ENCODE results near the gene HOXB9. TPM values are rescaled to one million over a fixed set of nuclear protein-coding genes. Genes with fewer than 3 reads are reported as not detected.

The HOXB9 gene
- total RNA-seq, 6 experiments from 2014 or later: not detected

- TF ChIP-seq, protein P1, sequence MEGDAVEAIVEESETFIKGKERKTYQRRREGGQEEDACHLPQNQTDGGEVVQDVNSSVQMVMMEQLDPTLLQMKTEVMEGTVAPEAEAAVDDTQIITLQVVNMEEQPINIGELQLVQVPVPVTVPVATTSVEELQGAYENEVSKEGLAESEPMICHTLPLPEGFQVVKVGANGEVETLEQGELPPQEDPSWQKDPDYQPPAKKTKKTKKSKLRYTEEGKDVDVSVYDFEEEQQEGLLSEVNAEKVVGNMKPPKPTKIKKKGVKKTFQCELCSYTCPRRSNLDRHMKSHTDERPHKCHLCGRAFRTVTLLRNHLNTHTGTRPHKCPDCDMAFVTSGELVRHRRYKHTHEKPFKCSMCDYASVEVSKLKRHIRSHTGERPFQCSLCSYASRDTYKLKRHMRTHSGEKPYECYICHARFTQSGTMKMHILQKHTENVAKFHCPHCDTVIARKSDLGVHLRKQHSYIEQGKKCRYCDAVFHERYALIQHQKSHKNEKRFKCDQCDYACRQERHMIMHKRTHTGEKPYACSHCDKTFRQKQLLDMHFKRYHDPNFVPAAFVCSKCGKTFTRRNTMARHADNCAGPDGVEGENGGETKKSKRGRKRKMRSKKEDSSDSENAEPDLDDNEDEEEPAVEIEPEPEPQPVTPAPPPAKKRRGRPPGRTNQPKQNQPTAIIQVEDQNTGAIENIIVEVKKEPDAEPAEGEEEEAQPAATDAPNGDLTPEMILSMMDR (IDR thresholded peaks at IDR 0.05): no peak
- peaks cover 77% of the 10 kb centered on the region for H3K27me3 Mint-ChIP-seq (ENCODE audit: insufficient read depth)
- no peak for DNase-seq
- no peak overlapping the region for H3K27ac Mint-ChIP-seq
- H3K4me1 Mint-ChIP-seq (ENCODE audit: low read depth): no peaks in the 10 kb centered on the region
- no peaks in the 10 kb centered on the region for H3K9me3 Mint-ChIP-seq
- no peaks in the 10 kb centered on the region for H3K36me3 Mint-ChIP-seq (ENCODE audit: low read depth)
- H3K4me3 Mint-ChIP-seq: no peak overlapping the region
Observed at GRCh38 chr17:48575673-48576478, 50.3 kb downstream of the HOXB9 start.

DNA sequence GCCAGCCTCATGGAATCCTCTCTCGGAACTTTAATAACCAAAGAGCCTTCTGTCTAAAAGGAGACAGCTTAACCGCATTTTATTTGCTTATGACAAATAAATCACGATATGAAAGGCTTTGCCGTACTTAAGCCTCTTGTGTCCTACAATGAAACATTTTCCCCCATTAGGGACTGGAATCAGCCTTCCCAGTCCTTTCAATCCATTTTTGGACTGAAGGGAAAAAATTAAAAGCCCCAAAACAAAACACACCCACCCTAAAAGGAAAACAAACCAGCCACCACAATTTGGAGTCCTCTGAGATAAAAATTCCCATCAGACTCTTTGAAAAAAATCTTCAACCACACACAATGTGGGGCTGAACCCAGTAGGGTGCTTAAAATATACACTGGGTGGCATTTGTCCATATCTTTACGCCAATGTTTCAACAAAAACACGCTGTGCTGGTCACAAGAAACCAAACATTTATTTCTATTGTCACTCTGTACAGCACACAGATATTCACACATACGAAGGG is 51.0 kb downstream of the HOXB9 start:
- Mint-ChIP-seq H3K36me3 (ENCODE audit: low read depth) (no peaks in the 10 kb centered on the region), H3K9me3 (no peaks in the 10 kb centered on the region), H3K27me3 (ENCODE audit: insufficient read depth) (peaks cover 71% of the 10 kb centered on the region), H3K27ac (no peak overlapping the region), H3K4me1 (ENCODE audit: low read depth) (no peaks in the 10 kb centered on the region), H3K4me3 (no peak overlapping the region)
- TF ChIP-seq, protein P1 (IDR thresholded peaks at IDR 0.05): no peak
- no peak for DNase-seq

DNA sequence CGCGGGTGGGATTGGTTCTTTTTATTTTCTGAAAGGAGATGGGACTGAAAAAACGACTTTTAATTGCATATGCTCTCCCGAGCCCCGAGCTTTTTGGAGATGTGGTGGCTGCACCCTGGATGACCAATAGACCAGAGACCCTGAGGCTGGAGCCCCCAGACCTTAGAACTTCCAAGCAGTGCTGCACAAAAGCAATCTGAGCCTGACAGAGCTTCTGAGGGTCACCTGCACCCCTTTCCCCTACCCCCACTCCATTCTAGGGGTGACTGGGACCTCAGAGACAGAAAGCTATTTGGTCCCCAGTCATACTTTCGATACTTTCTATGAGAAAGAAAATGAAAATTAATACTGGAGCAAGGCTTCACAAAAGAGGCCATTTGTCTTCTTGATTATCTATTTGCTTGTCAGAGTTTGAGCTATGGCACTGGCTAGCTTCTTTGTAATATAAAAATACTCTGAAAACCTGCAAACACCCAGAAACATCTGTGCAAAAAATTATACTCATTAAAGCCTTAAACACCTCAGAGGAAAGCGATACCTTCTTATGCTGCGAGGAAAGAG is 51.6 kb downstream of the HOXB9 start:
- Mint-ChIP-seq H3K4me3 (no peak overlapping the region), H3K4me1 (ENCODE audit: low read depth) (no peaks in the 10 kb centered on the region), H3K27me3 (ENCODE audit: insufficient read depth) (peaks cover 66% of the 10 kb centered on the region), H3K27ac (no peak overlapping the region), H3K36me3 (ENCODE audit: low read depth) (no peaks in the 10 kb centered on the region), H3K9me3 (no peaks in the 10 kb centered on the region)
- no peak for DNase-seq
- TF ChIP-seq, protein P1 (IDR thresholded peaks at IDR 0.05): no peak

DNA sequence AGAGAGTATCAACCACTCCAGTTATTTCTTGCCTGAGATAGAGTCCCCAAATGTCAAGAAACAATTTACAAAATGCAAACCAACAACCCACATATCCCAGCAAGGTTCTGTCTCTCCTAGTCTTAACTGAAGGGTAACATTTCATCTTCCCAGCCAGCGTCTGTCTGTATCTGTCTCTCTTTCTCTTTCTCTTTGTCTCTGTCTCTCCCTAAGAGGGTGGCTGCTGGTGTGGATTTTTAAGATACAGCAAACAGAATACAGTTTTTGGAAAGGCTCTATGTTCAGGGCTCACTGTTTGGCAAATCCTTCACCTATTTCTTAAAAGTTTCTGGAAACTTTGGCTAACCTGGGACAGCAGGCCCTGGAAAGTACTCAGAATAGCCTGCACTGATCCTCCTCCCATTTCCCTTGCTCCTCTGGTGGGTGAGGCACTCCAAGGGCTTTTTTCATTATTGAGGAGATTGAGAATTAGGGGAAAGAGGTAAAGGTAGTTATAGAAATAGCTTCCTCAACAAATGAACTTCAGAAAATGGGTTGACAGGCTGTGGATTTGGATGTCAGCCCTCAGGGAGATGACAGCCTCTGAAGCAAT is 54.2 kb downstream of the HOXB9 start:
- no peak for DNase-seq
- Mint-ChIP-seq H3K27ac (no peak overlapping the region), H3K36me3 (ENCODE audit: low read depth) (no peaks in the 10 kb centered on the region), H3K27me3 (ENCODE audit: insufficient read depth) (peaks cover 46% of the 10 kb centered on the region), H3K4me1 (ENCODE audit: low read depth) (no peaks in the 10 kb centered on the region; the same call in 1 of the 2 replicates), H3K4me3 (no peak overlapping the region), H3K9me3 (no peaks in the 10 kb centered on the region)
- TF ChIP-seq, protein P1 (IDR thresholded peaks at IDR 0.05): no peak

Small RNA genes within 50 kb of the gene (microRNA-seq; reads per million reads assigned to microRNA genes)
- gene MIR196A1: not detected

Other genes with a start within 250 kb of the HOXB9 start
- not detected for gene SKAP1, start 196.1 kb downstream of the HOXB9 start, total RNA-seq (2021; fragmentation: NEBNext Ultra II Directional; extraction: Animal tissue kit (Norgen Biotek cat#: 25700))
- not detected for gene HOXB1, start 95.3 kb downstream of the HOXB9 start, total RNA-seq (2021; fragmentation: NEBNext Ultra II Directional; extraction: Animal tissue kit (Norgen Biotek cat#: 25700))
- not detected for gene HOXB2, start 81.2 kb downstream of the HOXB9 start, total RNA-seq (2021; fragmentation: NEBNext Ultra II Directional; extraction: Animal tissue kit (Norgen Biotek cat#: 25700))
- not detected for gene HOXB4, start 48.0 kb downstream of the HOXB9 start, total RNA-seq (2021; fragmentation: NEBNext Ultra II Directional; extraction: Animal tissue kit (Norgen Biotek cat#: 25700))
- gene HOXB3, start 36.1 kb downstream of the HOXB9 start, total RNA-seq (2021; fragmentation: NEBNext Ultra II Directional; extraction: Animal tissue kit (Norgen Biotek cat#: 25700)): not detected
- not detected for gene HOXB5, start 32.6 kb downstream of the HOXB9 start, total RNA-seq (2021; fragmentation: NEBNext Ultra II Directional; extraction: Animal tissue kit (Norgen Biotek cat#: 25700))
- gene HOXB6, start 21.4 kb downstream of the HOXB9 start, total RNA-seq (2021; fragmentation: NEBNext Ultra II Directional; extraction: Animal tissue kit (Norgen Biotek cat#: 25700)): not detected
- not detected for gene HOXB7, start 15.3 kb downstream of the HOXB9 start, total RNA-seq (2021; fragmentation: NEBNext Ultra II Directional; extraction: Animal tissue kit (Norgen Biotek cat#: 25700))
- gene HOXB8, start 11.1 kb downstream of the HOXB9 start, total RNA-seq (2021; fragmentation: NEBNext Ultra II Directional; extraction: Animal tissue kit (Norgen Biotek cat#: 25700)): not detected
- gene PRAC1, start 96.2 kb upstream of the HOXB9 start, total RNA-seq (2021; fragmentation: NEBNext Ultra II Directional; extraction: Animal tissue kit (Norgen Biotek cat#: 25700)): not detected
- gene PRAC2, start 96.8 kb upstream of the HOXB9 start, total RNA-seq (2021; fragmentation: NEBNext Ultra II Directional; extraction: Animal tissue kit (Norgen Biotek cat#: 25700)): not detected
- gene HOXB13, start 102.4 kb upstream of the HOXB9 start, total RNA-seq (2021; fragmentation: NEBNext Ultra II Directional; extraction: Animal tissue kit (Norgen Biotek cat#: 25700)): not detected
- not detected for gene TTLL6, start 190.9 kb upstream of the HOXB9 start, total RNA-seq (2021; fragmentation: NEBNext Ultra II Directional; extraction: Animal tissue kit (Norgen Biotek cat#: 25700))
- 10 to 100 TPM; 71.5 to 91.1 (median 84.5) TPM for gene CALCOCO2, start 204.7 kb upstream of the HOXB9 start, total RNA-seq (2021; fragmentation: NEBNext Ultra II Directional; extraction: Animal tissue kit (Norgen Biotek cat#: 25700))